Type B pancreatic cell (in vitro differentiated cells): ENCODE measurements around the gene OR5AU1. TPM values are rescaled to one million over a fixed set of nuclear protein-coding genes. Genes with fewer than 3 reads are reported as not detected.

Source experiments
- DNase-seq: peaks from one replicate; pipeline ENCODE4 v3.0.0; 2021; ENCODE audit warnings: mixed read lengths; ENCODE audit not compliant: unreplicated experiment; ENCODE audit errors: extremely low spot score
- H3K27ac Mint-ChIP-seq: 2 replicates; pipeline ENCODE4 v1.8.0; 2021; ENCODE audit warnings: mild to moderate bottlenecking, mixed read lengths
- H3K27me3 Mint-ChIP-seq: 2 replicates; pipeline ENCODE4 v1.8.0; 2021; ENCODE audit warnings: mixed read lengths
- H3K36me3 Mint-ChIP-seq: 2 replicates; pipeline ENCODE4 v1.8.0; 2021; ENCODE audit warnings: mixed read lengths
- H3K4me1 Mint-ChIP-seq: one replicate; pipeline ENCODE4 v1.8.0; 2021; ENCODE audit warnings: mixed read lengths; ENCODE audit not compliant: unreplicated experiment
- H3K4me3 Mint-ChIP-seq: 2 replicates; pipeline ENCODE4 v1.8.0; 2021; ENCODE audit warnings: mild to moderate bottlenecking, mixed read lengths
- H3K9me3 Mint-ChIP-seq: 2 replicates; pipeline ENCODE4 v1.8.0; 2021; ENCODE audit warnings: mixed read lengths
- CTCF ChIP-seq: fragments of 200-600 bp; sonication (generic); conservative IDR thresholded peaks from 2 replicates; pipeline ENCODE4 v1.5.0; 2021; ENCODE audit warnings: antibody characterized with exemption, mild to moderate bottlenecking
- total RNA-seq: library from RNA; stranded (reverse); gene quantifications from 2 replicates; pipeline ENCODE4 v1.2.1, GENCODE V29; 2021; ENCODE audit warnings: low replicate concordance

The OR5AU1 gene
- total RNA-seq, 1 donor from 2014 or later: not detected

GRCh38 chr14:21192875-21193535 lies 37.1 kb upstream of the OR5AU1 start:
- no peak for DNase-seq
- Mint-ChIP-seq H3K36me3 (no peaks in the 10 kb centered on the region), H3K27me3 (peaks cover 2% of the 10 kb centered on the region), H3K27ac (no peak overlapping the region), H3K4me3 (no peak overlapping the region), H3K9me3 (peaks cover 7% of the 10 kb centered on the region), H3K4me1 (no peaks in the 10 kb centered on the region)
- TF ChIP-seq CTCF: no peak

GRCh38 chr14:21192447-21192822 lies 36.6 kb upstream of the OR5AU1 start:
- no peak overlapping the region for H3K4me3 Mint-ChIP-seq
- H3K27me3 Mint-ChIP-seq: peaks cover 2% of the 10 kb centered on the region
- peaks cover 1% of the 10 kb centered on the region for H3K9me3 Mint-ChIP-seq
- DNase-seq: no peak
- no peaks in the 10 kb centered on the region for H3K36me3 Mint-ChIP-seq
- TF ChIP-seq CTCF: no peak
- no peaks in the 10 kb centered on the region for H3K4me1 Mint-ChIP-seq
- no peak overlapping the region for H3K27ac Mint-ChIP-seq

GRCh38 chr14:21191809-21192446 lies 36.1 kb upstream of the OR5AU1 start:
- H3K27me3 Mint-ChIP-seq: peaks cover 2% of the 10 kb centered on the region
- H3K4me1 Mint-ChIP-seq: no peaks in the 10 kb centered on the region
- TF ChIP-seq CTCF: no peak
- H3K27ac Mint-ChIP-seq: no peak overlapping the region
- peak overlapping the region; percentile 39 for H3K4me3 Mint-ChIP-seq
- H3K36me3 Mint-ChIP-seq: no peaks in the 10 kb centered on the region
- peak; percentile 77 for DNase-seq
- H3K9me3 Mint-ChIP-seq: no peaks in the 10 kb centered on the region

- DNase-seq: no peak
- Mint-ChIP-seq H3K36me3 (no peaks in the 10 kb centered on the region), H3K27me3 (peaks cover 2% of the 10 kb centered on the region), H3K9me3 (no peaks in the 10 kb centered on the region), H3K27ac (no peak overlapping the region), H3K4me1 (no peaks in the 10 kb centered on the region), H3K4me3 (peak overlapping the region; percentile 39)
- TF ChIP-seq CTCF: no peak
Measured at GRCh38 chr14:21191261-21191808, 35.5 kb upstream of the OR5AU1 start.

GRCh38 chr14:21185491-21185890 lies 29.6 kb upstream of the OR5AU1 start:
- Mint-ChIP-seq H3K4me1 (no peaks in the 10 kb centered on the region), H3K4me3 (no peak overlapping the region), H3K36me3 (no peaks in the 10 kb centered on the region), H3K27me3 (no peaks in the 10 kb centered on the region), H3K9me3 (no peaks in the 10 kb centered on the region), H3K27ac (no peak overlapping the region)
- no peak for TF ChIP-seq CTCF
- no peak for DNase-seq
